ENCODE measurements around the gene EPHB1.

Gene EPHB1

DNA sequence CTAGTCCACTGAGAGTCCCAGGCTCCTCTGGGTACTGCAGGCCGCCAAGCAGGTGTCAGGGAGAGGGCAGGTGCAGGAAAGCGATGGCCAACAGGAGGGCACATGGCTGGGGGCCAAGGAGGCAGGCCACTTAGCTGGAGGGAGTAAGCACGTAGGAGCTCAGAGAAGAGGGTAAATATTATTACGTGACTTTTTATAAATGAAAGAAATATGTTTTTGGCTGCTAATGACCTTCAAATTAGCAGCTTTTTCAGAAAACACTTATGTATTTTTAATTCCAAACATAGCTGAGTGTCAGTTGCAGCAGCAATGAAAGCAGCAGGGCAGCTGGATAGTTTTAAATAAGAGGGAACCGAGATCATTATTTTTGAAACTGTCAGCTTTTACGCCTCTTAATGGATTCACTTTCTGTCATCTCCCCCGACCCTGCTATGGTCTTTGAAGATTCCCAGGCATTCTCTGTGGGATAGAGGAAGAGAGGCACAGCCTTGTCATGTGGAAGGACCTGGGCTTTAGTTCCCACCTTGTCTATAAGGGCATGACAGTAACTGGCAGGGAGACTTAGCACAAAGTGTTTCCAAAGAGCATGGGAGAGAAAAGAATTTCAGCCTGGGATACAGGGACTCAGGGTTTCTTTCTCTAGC is 477.1 kb downstream of the EPHB1 start:
- no peak for DNase-seq

DNA sequence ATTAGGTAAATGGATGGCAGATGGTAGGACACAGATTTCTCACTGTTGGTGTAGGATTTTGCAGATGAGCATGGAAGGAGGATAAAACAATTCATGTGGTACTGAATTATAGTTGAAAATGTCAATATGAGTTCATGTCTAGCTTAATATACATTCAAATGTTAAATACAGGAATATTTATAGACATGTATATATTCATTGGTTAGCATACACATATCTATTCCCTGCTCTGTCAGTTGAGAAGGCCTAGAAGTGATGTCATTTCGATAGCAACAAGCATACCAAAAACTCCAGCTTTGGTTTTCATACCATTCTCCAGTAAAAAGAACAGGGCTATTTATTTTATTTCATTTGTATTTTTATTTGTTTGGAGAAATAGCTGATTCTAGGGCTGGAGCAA is 497.1 kb downstream of the EPHB1 start:
- no peak for DNase-seq

DNA sequence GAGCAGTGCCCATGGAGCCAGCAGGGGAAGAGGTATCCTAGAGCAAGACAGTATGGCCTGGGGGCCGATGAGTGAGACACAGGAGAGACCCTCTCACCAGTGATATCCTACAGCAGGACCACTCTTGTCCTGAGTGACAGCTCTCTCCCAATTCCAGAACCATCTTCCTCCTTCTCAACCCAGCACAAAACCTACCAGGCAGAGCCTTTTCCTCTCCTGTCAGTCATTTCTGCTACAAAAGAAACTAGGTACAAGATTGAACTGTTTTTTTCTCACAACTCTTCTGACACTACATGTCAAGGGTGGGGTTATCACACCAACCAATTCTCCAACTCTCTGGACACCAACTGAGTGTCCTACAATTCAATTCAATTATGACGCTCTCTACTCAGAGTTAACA is 506.6 kb downstream of the EPHB1 start:
- no peak for DNase-seq

DNA sequence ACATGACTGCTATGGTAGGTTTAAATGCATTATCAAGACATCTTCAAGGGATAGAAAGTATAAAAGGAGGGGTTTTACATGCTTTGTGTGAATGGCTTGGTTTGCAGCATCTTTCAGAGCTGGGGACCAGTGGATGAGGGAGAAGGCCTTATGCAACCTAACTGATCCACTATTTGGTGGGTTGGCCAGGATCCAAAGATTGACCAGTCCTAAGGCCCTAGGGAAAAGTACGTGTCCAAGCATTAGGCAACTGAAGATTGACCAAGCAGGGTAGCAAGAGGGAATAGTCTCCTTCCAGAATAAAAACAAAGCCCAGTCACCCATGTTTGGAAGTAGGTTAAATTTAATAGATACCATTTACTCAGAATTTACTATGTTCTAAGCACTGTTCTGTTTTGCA is 509.3 kb downstream of the EPHB1 start:
- no peak for DNase-seq
